AG04450 (cell line): ENCODE measurements around the gene ZNF580. TPM values are rescaled to one million over a fixed set of nuclear protein-coding genes. Genes with fewer than 3 reads are reported as not detected.

Source experiments
- CTCF ChIA-PET: fragments of 300-600, 350-600 bp; formaldehyde crosslinking; extraction: SDS; loops from one replicate; lab custom pipeline; 2022; ENCODE audit warnings: antibody characterized with exemption, inconsistent platforms; lab: Charles Lee
- POLR2A ChIA-PET: fragments of 350-600 bp; formaldehyde crosslinking; extraction: SDS; loops from one replicate; lab custom pipeline; 2021; ENCODE audit warnings: antibody characterized with exemption, inconsistent platforms; lab: Yijun Ruan, JAX
- DNase-seq: peaks from one replicate; pipeline ENCODE4 v3.0.0-alpha.2; 2011; ENCODE audit warnings: low read depth, low spot score
- H3K27ac ChIP-seq: one replicate; pipeline ENCODE4 v1.5.1; 2012; ENCODE audit warnings: low read depth, low read length, control low read depth
- H3K27me3 ChIP-seq: one replicate; pipeline ENCODE4 v1.6.0; 2012; ENCODE audit warnings: low read length; ENCODE audit not compliant: control insufficient read depth, insufficient read depth
- H3K4me3 ChIP-seq: 2 replicates; pipeline ENCODE4 v1.5.1; 2011; ENCODE audit warnings: mild to moderate bottlenecking, low read depth, low read length, control low read depth
- H3K9me3 ChIP-seq: 2 replicates; pipeline ENCODE4 v1.5.1; 2012; ENCODE audit warnings: low read length; ENCODE audit not compliant: control insufficient read depth, insufficient read depth
- CTCF ChIP-seq: IDR thresholded peaks from 2 replicates; pipeline ENCODE4 v1.5.1; 2011; ENCODE audit warnings: low read depth, low read length, control low read depth, inconsistent platforms
- polyA plus RNA-seq: library from polyadenylated mRNA; depleted of rRNA; stranded (reverse); fragments of >200 nt; gene quantifications from 2 replicates; pipeline ENCODE4 v1.2.3, GENCODE V29; 2011

The ZNF580 gene
- polyA plus RNA-seq, 1 experiment = 7.3 TPM

- ChIA-PET CTCF (interaction anchor here (0.6 to 1.6 kb wide), 2 partner anchors 12 to 174 kb away, joined by 3 read pairs; no protein-coding TSS in a partner anchor), POLR2A (interaction anchor here (1.3 kb wide), 1 partner anchor 42 kb away, joined by 5 read pairs; the partner anchor contains the start of genes FIZ1 and ZNF524)
- H3K4me3 ChIP-seq = peak overlapping the region; percentile 84
- no peak for DNase-seq
- no peaks in the 10 kb centered on the region for H3K27me3 ChIP-seq
- TF ChIP-seq CTCF = no peak
- H3K9me3 ChIP-seq = no peaks in the 10 kb centered on the region; the same call in 1 of the 2 replicates
- peak overlapping the region; percentile 83 for H3K27ac ChIP-seq
Measured at GRCh38 chr19:55641426-55642152, 787 bp downstream of the ZNF580 start.

- POLR2A ChIA-PET = interaction anchor here (1.2 to 1.5 kb wide), 3 partner anchors 18 to 525 kb away, joined by 3 to 5 read pairs (median 4); partner anchors contain the start of genes FIZ1, PPP1R12C, ZNF524 and ZNF784
- CTCF ChIA-PET = interaction anchor here (0.6 to 1.6 kb wide), 4 partner anchors 10 to 175 kb away, joined by 3 to 4 read pairs (median 3); no protein-coding TSS in a partner anchor
- no peak for TF ChIP-seq CTCF
- Histone ChIP-seq H3K4me3 (peak overlapping the region; percentile 84), H3K9me3 (no peaks in the 10 kb centered on the region; the same call in 1 of the 2 replicates), H3K27me3 (no peaks in the 10 kb centered on the region), H3K27ac (peak overlapping the region; percentile 73)
- DNase-seq = no peak
Measured at GRCh38 chr19:55642153-55643002, 1.6 kb downstream of the ZNF580 start.

- Histone ChIP-seq H3K9me3 (no peaks in the 10 kb centered on the region; the same call in 1 of the 2 replicates), H3K4me3 (peak within 1 kb of the TSS; percentile 84), H3K27me3 (no peaks in the 10 kb centered on the region), H3K27ac (peak within 1 kb of the TSS; percentile 73)
- peak; percentile 56 for DNase-seq
- TF ChIP-seq CTCF = no peak
- ChIA-PET CTCF (interaction anchor here (0.9 to 1.6 kb wide), 3 partner anchors 10 to 176 kb away, joined by 3 to 7 read pairs (median 4); no protein-coding TSS in a partner anchor), POLR2A (interaction anchor here (1.2 to 1.5 kb wide), 3 partner anchors 19 to 526 kb away, joined by 3 to 5 read pairs (median 4); partner anchors contain the start of genes FIZ1, PPP1R12C, ZNF524 and ZNF784)
Measured at GRCh38 chr19:55643003-55643886, 2.4 kb downstream of the ZNF580 start, which contains the start of gene ZNF581. TSS of gene ZNF581 (plus strand) at chr19:55643649. CDS start at chr19:55644572, 923 bp downstream.

- no peak for DNase-seq
- Histone ChIP-seq H3K27ac (peak overlapping the region; percentile 52), H3K9me3 (no peaks in the 10 kb centered on the region; the same call in 1 of the 2 replicates), H3K27me3 (no peaks in the 10 kb centered on the region), H3K4me3 (peak overlapping the region; percentile 84)
- CTCF ChIA-PET = interaction anchor here (1.5 kb wide), 1 partner anchor 9 kb away, joined by 7 read pairs; no protein-coding TSS in a partner anchor
- POLR2A ChIA-PET = no interaction called here
- no peak for TF ChIP-seq CTCF
Measured at GRCh38 chr19:55643887-55644176, 3.0 kb downstream of the ZNF580 start.
